CD4-positive, alpha-beta T cell (primary cell): Measurements from ENCODE around the gene ZNF317. TPM values are rescaled to one million over a fixed set of nuclear protein-coding genes. Genes with fewer than 3 reads are reported as not detected.

ENCODE experiments used
- ATAC-seq: fragments of 200-7000 bp; cut with Tn5 transposase; one replicate; pipeline ENCODE4 v1.10.0; 2022; ENCODE audit warnings: mild to moderate bottlenecking; ENCODE audit not compliant: poor library complexity
- CTCF ChIA-PET: fragments of 350-600 bp; sonication (Branson Sonifier 250); formaldehyde crosslinking; loops from one replicate; lab custom pipeline; 2021; ENCODE audit warnings: antibody characterized with exemption, inconsistent platforms; lab: Charles Lee
- POLR2A ChIA-PET: fragments of 350-600 bp; sonication (Branson Sonifier 250); formaldehyde crosslinking; loops from one replicate; lab custom pipeline; 2021; ENCODE audit warnings: antibody characterized with exemption, inconsistent platforms; lab: Charles Lee
- DNase-seq, 14 experiments: peaks; one replicate each; pipeline ENCODE4 v3.0.0-alpha.2; 2013 to 2020; ENCODE audit warnings: mixed read lengths in 2 of 14
- H3K27ac ChIP-seq, 2 donors: one replicate each; pipeline versions ENCODE4 v1.5.1 to v1.7.0; 2013; ENCODE audit warnings: low read length in 2 of 2, low read depth in 1 of 2, mild to moderate bottlenecking in 1 of 2
- H3K27me3 ChIP-seq, 2 experiments: 1 replicate in 1 of 2; 2 replicates in 1 of 2; pipeline versions ENCODE4 v1.6.1 to v1.7.0; 2013; ENCODE audit warnings: low read length in 2 of 2, control low read depth in 1 of 2, mild to moderate bottlenecking in 1 of 2, moderate library complexity in 1 of 2; ENCODE audit not compliant: insufficient read depth in 2 of 2, control insufficient read depth in 1 of 2
- H3K36me3 ChIP-seq: one replicate; pipeline ENCODE4 v1.6.1; 2013; ENCODE audit warnings: low read length, control low read depth; ENCODE audit not compliant: insufficient read depth
- H3K4me1 ChIP-seq: one replicate; pipeline ENCODE4 v1.6.1; 2013; ENCODE audit warnings: low read length, control low read depth; ENCODE audit not compliant: insufficient read depth
- H3K4me3 ChIP-seq: one replicate; pipeline ENCODE4 v1.5.1; 2013; ENCODE audit warnings: mild to moderate bottlenecking, low read length, moderate library complexity
- H3K9me3 ChIP-seq, 2 experiments: 1 replicate in 1 of 2; 2 replicates in 1 of 2; pipeline versions ENCODE4 v1.6.1 to v1.7.0; 2013; ENCODE audit warnings: low read length in 2 of 2, mild to moderate bottlenecking in 2 of 2, control low read depth in 1 of 2, moderate library complexity in 1 of 2; ENCODE audit not compliant: control insufficient read depth in 1 of 2, insufficient read depth in 1 of 2
- H3K27ac Mint-ChIP-seq: one replicate; pipeline ENCODE4 v1.8.0; 2020; ENCODE audit warnings: mixed read lengths
- H3K27me3 Mint-ChIP-seq: one replicate; pipeline ENCODE4 v1.8.0; 2021; ENCODE audit warnings: mixed read lengths
- H3K36me3 Mint-ChIP-seq: one replicate; pipeline ENCODE4 v1.8.0; 2021; ENCODE audit warnings: low read depth, mixed read lengths
- H3K4me1 Mint-ChIP-seq: one replicate; pipeline ENCODE4 v1.8.0; 2021; ENCODE audit warnings: low read depth, mixed read lengths
- H3K4me3 Mint-ChIP-seq: one replicate; pipeline ENCODE4 v1.8.0; 2020; ENCODE audit warnings: mild to moderate bottlenecking, mixed read lengths
- H3K9me3 Mint-ChIP-seq: one replicate; pipeline ENCODE4 v1.8.0; 2020; ENCODE audit warnings: mixed read lengths
- intact Hi-C, 2 experiments: fragments of 100-400 bp; cut with DNase I in 1 of 2; cut with micrococcal nuclease in 1 of 2; formaldehyde crosslinking; loops; one replicate each; pipeline versions ENCODE4 v1.15.1 to v1.9.0; 2023 to 2025; cut with DNase I, micrococcal nuclease
- total RNA-seq, 174 experiments: library from RNA in 2 of 174; stranded (reverse) in 2 of 174; gene quantifications; one replicate each; pipeline ENCODE4 v1.2.3 and lab custom pipeline; 2021 to 2026
- TF ChIP-seq, protein P1 (sequence below): fragments of 200-600 bp; IDR thresholded peaks from one replicate; pipeline ENCODE4 v1.8.0; 2022; ENCODE audit warnings: antibody characterized with exemption, mild to moderate bottlenecking

ZNF317 gene
- total RNA-seq, 2 experiments from 2014 or later = 110 TPM

DNA sequence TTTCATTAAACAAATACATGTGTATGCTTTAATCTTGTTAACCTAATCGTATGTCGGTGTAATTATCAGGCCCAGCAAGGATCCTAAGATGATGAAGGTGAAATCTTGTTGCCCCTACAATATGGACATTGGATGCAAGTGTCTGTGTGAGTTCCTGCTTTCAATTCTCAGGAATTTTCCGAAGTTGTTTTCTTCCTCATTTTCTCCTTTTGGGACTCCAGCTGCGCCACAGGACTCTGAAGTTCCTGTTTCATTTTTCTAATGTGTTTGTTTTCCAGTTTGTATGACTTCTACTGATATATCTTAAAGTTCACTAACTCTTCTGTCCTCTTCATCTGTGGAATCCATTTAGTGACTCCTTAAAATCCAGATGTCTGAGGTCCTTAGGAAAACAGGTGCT is 26.6 kb downstream of the ZNF317 start:
- TF ChIP-seq, protein P1, sequence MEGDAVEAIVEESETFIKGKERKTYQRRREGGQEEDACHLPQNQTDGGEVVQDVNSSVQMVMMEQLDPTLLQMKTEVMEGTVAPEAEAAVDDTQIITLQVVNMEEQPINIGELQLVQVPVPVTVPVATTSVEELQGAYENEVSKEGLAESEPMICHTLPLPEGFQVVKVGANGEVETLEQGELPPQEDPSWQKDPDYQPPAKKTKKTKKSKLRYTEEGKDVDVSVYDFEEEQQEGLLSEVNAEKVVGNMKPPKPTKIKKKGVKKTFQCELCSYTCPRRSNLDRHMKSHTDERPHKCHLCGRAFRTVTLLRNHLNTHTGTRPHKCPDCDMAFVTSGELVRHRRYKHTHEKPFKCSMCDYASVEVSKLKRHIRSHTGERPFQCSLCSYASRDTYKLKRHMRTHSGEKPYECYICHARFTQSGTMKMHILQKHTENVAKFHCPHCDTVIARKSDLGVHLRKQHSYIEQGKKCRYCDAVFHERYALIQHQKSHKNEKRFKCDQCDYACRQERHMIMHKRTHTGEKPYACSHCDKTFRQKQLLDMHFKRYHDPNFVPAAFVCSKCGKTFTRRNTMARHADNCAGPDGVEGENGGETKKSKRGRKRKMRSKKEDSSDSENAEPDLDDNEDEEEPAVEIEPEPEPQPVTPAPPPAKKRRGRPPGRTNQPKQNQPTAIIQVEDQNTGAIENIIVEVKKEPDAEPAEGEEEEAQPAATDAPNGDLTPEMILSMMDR = no peak
- no peak for DNase-seq

DNA sequence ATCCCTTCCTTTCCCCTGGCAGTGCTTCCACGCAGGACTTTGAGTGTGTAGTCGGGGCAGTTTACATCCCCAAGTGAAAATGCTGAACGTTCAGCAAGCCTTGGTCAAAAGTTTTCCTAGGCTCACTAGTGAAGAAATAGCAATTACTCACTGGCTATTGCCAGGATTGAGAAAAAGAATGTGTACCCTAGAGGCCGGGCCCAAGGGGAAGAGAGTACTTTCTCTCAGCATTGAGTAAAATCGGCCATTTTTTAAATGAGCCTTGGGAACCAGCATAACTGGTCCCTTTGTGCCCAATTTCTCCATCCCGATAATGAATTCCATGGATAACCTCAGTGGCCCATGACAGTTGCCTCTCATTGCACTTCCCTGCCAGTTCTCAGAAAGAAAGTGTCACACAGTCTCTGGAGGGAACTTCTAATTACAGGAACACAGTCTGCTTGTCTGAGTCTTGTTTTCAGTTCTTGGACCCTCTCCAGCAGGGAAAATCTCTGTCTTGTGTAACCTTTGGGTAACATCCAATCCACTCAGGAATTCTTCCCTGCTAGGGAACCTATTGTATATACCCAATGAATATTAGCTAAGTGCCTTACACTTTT is 31.3 kb downstream of the ZNF317 start:
- Mint-ChIP-seq H3K4me3 (no peak overlapping the region), H3K36me3 (peaks cover 21% of the 10 kb centered on the region), H3K27ac (no peak overlapping the region), H3K9me3 (peaks cover 3% of the 10 kb centered on the region), H3K4me1 (no peaks in the 10 kb centered on the region), H3K27me3 (no peaks in the 10 kb centered on the region)
- H3K36me3 ChIP-seq = no peaks in the 10 kb centered on the region
- no peak overlapping the region for H3K4me3 ChIP-seq
- no peaks in the 10 kb centered on the region for H3K27me3 ChIP-seq
- intact Hi-C loops = no loop called here
- ATAC-seq (no peak), DNase-seq (no peak)
- POLR2A ChIA-PET = no interaction called here
- CTCF ChIA-PET = no interaction called here
- H3K27ac ChIP-seq = no peak overlapping the region
- H3K4me1 ChIP-seq = no peaks in the 10 kb centered on the region
- H3K9me3 ChIP-seq = peaks cover 0 to 8% of the 10 kb centered on the region in 2 experiments
- TF ChIP-seq, protein P1 = no peak

More for the DNA sequence above, 26.6 kb downstream of the ZNF317 start:
- H3K27me3 Mint-ChIP-seq = no peaks in the 10 kb centered on the region
- Histone ChIP-seq H3K9me3 (peaks cover 6 to 15% of the 10 kb centered on the region in 2 experiments), H3K36me3 (peaks cover 26% of the 10 kb centered on the region), H3K27ac (no peak overlapping the region), H3K4me1 (no peaks in the 10 kb centered on the region), H3K4me3 (no peak overlapping the region), H3K27me3 (no peaks in the 10 kb centered on the region)
- no peak for ATAC-seq
- intact Hi-C loops = no loop called here
- no peak overlapping the region for H3K4me3 Mint-ChIP-seq
- peaks cover 7% of the 10 kb centered on the region for H3K9me3 Mint-ChIP-seq
- ChIA-PET CTCF (no interaction called here), POLR2A (no interaction called here)
- no peaks in the 10 kb centered on the region for H3K4me1 Mint-ChIP-seq
- peaks cover 66% of the 10 kb centered on the region for H3K36me3 Mint-ChIP-seq
- H3K27ac Mint-ChIP-seq = no peak overlapping the region

DNA sequence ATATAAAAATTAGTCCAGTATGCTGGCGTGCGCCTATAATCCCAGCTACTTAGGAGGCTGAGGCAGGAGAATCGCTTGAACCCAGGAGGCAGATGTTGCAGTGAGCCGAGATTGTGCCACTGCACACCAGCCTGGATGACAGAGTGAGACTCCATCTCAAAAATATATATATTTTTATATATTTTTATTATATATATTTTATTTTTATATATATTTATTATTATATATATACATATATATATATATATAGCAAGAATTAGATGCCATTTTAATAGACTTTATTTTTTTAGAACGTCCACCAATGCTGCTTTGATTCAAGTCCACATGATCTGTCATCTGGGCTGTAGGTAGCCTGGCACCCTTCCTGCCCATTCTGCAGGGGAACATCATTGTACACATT is 35.1 kb downstream of the ZNF317 start:
- H3K27me3 Mint-ChIP-seq = peaks cover 9% of the 10 kb centered on the region
- Histone ChIP-seq H3K4me3 (no peak overlapping the region), H3K27me3 (peaks cover 0 to 8% of the 10 kb centered on the region in 2 experiments), H3K9me3 (peaks cover 0 to 8% of the 10 kb centered on the region in 2 experiments), H3K36me3 (no peaks in the 10 kb centered on the region), H3K4me1 (no peaks in the 10 kb centered on the region), H3K27ac (no peak overlapping the region)
- TF ChIP-seq, protein P1 = no peak
- ChIA-PET CTCF (no interaction called here), POLR2A (no interaction called here)
- intact Hi-C loops = no loop called here
- no peak overlapping the region for H3K4me3 Mint-ChIP-seq
- H3K27ac Mint-ChIP-seq = no peak overlapping the region
- no peak for DNase-seq
- peaks cover 3% of the 10 kb centered on the region for H3K9me3 Mint-ChIP-seq
- no peaks in the 10 kb centered on the region for H3K4me1 Mint-ChIP-seq
- ATAC-seq = no peak
- H3K36me3 Mint-ChIP-seq = no peaks in the 10 kb centered on the region
